ENCODE data around the gene OOSP2.

OOSP2 gene

DNA sequence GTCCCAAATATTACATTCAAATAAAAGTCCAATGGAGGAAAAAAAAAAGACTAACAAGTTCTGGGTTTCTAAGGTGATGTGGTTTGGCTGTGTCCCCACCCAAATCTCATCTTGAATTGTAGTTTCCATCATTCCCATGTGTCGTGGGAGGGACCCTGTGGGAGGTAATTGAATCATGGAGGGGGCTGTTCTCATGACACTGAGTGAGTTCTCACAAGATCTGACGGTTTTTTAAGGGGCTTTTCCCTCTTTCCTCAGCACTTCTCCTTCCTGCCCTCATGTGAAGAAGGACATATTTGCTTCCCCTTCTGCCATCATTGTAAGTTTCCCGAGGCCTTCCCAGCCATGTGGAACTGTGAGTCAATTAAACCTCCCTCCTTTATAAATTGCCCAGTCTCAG is 40.3 kb downstream of the OOSP2 start:
- DNase-seq (ENCODE audit: low spot score), result no peak

GRCh38 chr11:60084631-60085273 is 44.5 kb downstream of the OOSP2 start:
- DNase-seq (ENCODE audit: low spot score), result no peak

GRCh38 chr11:60085909-60086308 is 45.7 kb downstream of the OOSP2 start:
- no peak for DNase-seq (ENCODE audit: low spot score)

DNA sequence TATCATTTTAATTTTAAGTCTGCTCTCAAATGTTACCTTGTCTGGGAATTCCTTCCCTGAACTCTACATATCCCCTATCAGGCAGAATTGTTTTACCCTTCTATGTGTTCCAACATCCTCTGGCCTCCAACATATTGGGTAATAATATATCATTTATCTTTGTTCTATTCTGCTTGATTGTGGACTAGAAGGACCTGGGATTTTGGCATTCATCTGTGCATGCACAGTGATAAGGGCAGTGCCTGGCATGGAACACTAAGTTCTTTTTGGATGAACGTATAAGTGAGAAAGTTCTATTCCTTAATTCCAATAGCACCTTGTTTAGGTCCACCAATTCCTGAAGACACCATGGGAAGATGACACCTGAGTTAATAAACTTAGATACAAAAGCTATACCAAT is 47.0 kb downstream of the OOSP2 start:
- DNase-seq (ENCODE audit: low spot score), result no peak

- no peak for DNase-seq (ENCODE audit: low spot score)
These were observed 48.2 kb downstream of the OOSP2 start, which contains the start of gene MS4A2 for GRCh38 chr11:60088364-60088763. Gene MS4A2 (plus strand): TSS chr11:60088664. CDS start chr11:60088766, 102 bp downstream.

DNA sequence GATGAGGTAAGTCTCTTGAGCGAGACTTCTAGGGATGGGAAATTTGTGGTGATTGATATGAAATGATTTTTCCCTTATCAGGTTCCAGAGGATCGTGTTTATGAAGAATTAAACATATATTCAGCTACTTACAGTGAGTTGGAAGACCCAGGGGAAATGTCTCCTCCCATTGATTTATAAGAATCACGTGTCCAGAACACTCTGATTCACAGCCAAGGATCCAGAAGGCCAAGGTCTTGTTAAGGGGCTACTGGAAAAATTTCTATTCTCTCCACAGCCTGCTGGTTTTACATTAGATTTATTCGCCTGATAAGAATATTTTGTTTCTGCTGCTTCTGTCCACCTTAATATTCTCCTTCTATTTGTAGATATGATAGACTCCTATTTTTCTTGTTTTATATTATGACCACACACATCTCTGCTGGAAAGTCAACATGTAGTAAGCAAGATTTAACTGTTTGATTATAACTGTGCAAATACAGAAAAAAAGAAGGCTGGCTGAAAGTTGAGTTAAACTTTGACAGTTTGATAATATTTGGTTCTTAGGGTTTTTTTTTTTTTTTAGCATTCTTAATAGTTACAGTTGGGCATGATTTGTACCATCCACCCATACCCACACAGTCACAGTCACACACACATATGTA is 55.4 kb downstream of the OOSP2 start:
- no peak for DNase-seq (ENCODE audit: low spot score)

DNA sequence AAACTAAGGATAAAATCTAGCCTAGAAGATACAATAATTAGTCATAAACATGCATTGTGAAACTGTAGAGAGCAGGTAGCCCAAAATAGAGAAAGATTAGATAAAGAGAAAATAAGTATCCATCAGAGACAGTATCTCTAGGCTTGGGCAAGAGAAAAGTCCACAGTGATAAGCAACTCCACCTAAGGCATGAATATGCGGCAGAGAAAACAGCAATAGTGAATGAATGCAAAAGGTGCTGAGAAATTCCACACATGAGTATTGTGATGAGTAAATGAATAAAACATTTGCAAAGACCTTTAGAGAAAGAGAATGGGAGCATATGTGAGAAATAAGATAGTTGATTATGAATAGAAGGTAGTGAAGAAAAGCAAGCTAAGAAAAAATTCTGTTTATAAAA is 57.0 kb downstream of the OOSP2 start:
- DNase-seq (ENCODE audit: low spot score), result no peak
